ENCODE measurements around the gene IL2RG.

Gene IL2RG

GRCh38 chrX:71111141-71111843, at the start of gene IL2RG:
Gene IL2RG (minus strand): TSS chrX:71111577. CDS start chrX:71111539, 38 bp downstream.
- no peaks in the 10 kb centered on the region for H3K9me3 ChIP-seq (ENCODE audit: insufficient read depth, low read length)
- no peak within 1 kb of the TSS for H3K4me3 ChIP-seq (ENCODE audit: insufficient read length, low read depth)
- peaks cover 5% of the 10 kb centered on the region for H3K4me1 ChIP-seq (ENCODE audit: insufficient read depth, insufficient read length)
- DNase-seq (ENCODE audit: low read depth, low spot score) = no peak
- no peak within 1 kb of the TSS for H3K9ac ChIP-seq (ENCODE audit: insufficient read length, low read depth)
- H3K27me3 ChIP-seq (ENCODE audit: insufficient read depth, insufficient read length) = peaks cover 36% of the 10 kb centered on the region
- TF ChIP-seq ZNF274 (IDR thresholded peaks at IDR 0.05; ENCODE audit: low read depth, low read length) (no peak), SUZ12 (IDR thresholded peaks at IDR 0.05; ENCODE audit: extremely low read depth, insufficient read depth, insufficient read length) (no peak), YY1 (IDR thresholded peaks at IDR 0.05; ENCODE audit: insufficient read depth, insufficient read length) (no peak)
- H3K36me3 ChIP-seq (ENCODE audit: insufficient read depth, insufficient read length, low read length) = no peaks in the 10 kb centered on the region

- H3K9ac ChIP-seq (ENCODE audit: insufficient read length, low read depth) = no peak overlapping the region
- H3K4me3 ChIP-seq (ENCODE audit: insufficient read length, low read depth) = no peak overlapping the region
- no peak for DNase-seq (ENCODE audit: low read depth, low spot score)
- peaks cover 3% of the 10 kb centered on the region for H3K4me1 ChIP-seq (ENCODE audit: insufficient read depth, insufficient read length)
- TF ChIP-seq YY1 (IDR thresholded peaks at IDR 0.05; ENCODE audit: insufficient read depth, insufficient read length) = no peak
- TF ChIP-seq ZNF274 (IDR thresholded peaks at IDR 0.05; ENCODE audit: low read depth, low read length) = no peak
- TF ChIP-seq SUZ12 (IDR thresholded peaks at IDR 0.05; ENCODE audit: extremely low read depth, insufficient read depth, insufficient read length) = no peak
- H3K9me3 ChIP-seq (ENCODE audit: insufficient read depth, low read length) = no peaks in the 10 kb centered on the region
- H3K36me3 ChIP-seq (ENCODE audit: insufficient read depth, insufficient read length, low read length) = no peaks in the 10 kb centered on the region
- no peaks in the 10 kb centered on the region for H3K27me3 ChIP-seq (ENCODE audit: insufficient read depth, insufficient read length)
Measured at GRCh38 chrX:71160475-71160874, 49.1 kb upstream of the IL2RG start.

GRCh38 chrX:71159335-71159734, 48.0 kb upstream of the IL2RG start:
- Histone ChIP-seq H3K9ac (ENCODE audit: insufficient read length, low read depth) (no peak overlapping the region), H3K36me3 (ENCODE audit: insufficient read depth, insufficient read length, low read length) (no peaks in the 10 kb centered on the region), H3K4me1 (ENCODE audit: insufficient read depth, insufficient read length) (no peaks in the 10 kb centered on the region), H3K9me3 (ENCODE audit: insufficient read depth, low read length) (no peaks in the 10 kb centered on the region), H3K4me3 (ENCODE audit: insufficient read length, low read depth) (no peak overlapping the region), H3K27me3 (ENCODE audit: insufficient read depth, insufficient read length) (no peaks in the 10 kb centered on the region)
- TF ChIP-seq SUZ12 (IDR thresholded peaks at IDR 0.05; ENCODE audit: extremely low read depth, insufficient read depth, insufficient read length) = no peak
- no peak for TF ChIP-seq ZNF274 (IDR thresholded peaks at IDR 0.05; ENCODE audit: low read depth, low read length)
- TF ChIP-seq YY1 (IDR thresholded peaks at IDR 0.05; ENCODE audit: insufficient read depth, insufficient read length) = no peak
- DNase-seq (ENCODE audit: low read depth, low spot score) = no peak

GRCh38 chrX:71158603-71159002, 47.2 kb upstream of the IL2RG start:
- Histone ChIP-seq H3K4me1 (ENCODE audit: insufficient read depth, insufficient read length) (no peaks in the 10 kb centered on the region), H3K4me3 (ENCODE audit: insufficient read length, low read depth) (no peak overlapping the region), H3K9me3 (ENCODE audit: insufficient read depth, low read length) (no peaks in the 10 kb centered on the region), H3K9ac (ENCODE audit: insufficient read length, low read depth) (no peak overlapping the region), H3K27me3 (ENCODE audit: insufficient read depth, insufficient read length) (no peaks in the 10 kb centered on the region), H3K36me3 (ENCODE audit: insufficient read depth, insufficient read length, low read length) (no peaks in the 10 kb centered on the region)
- DNase-seq (ENCODE audit: low read depth, low spot score) = no peak
- TF ChIP-seq YY1 (IDR thresholded peaks at IDR 0.05; ENCODE audit: insufficient read depth, insufficient read length) (no peak), ZNF274 (IDR thresholded peaks at IDR 0.05; ENCODE audit: low read depth, low read length) (no peak), SUZ12 (IDR thresholded peaks at IDR 0.05; ENCODE audit: extremely low read depth, insufficient read depth, insufficient read length) (no peak)

- Histone ChIP-seq H3K4me3 (ENCODE audit: insufficient read length, low read depth) (no peak overlapping the region), H3K4me1 (ENCODE audit: insufficient read depth, insufficient read length) (no peaks in the 10 kb centered on the region), H3K36me3 (ENCODE audit: insufficient read depth, insufficient read length, low read length) (no peaks in the 10 kb centered on the region), H3K27me3 (ENCODE audit: insufficient read depth, insufficient read length) (no peaks in the 10 kb centered on the region), H3K9me3 (ENCODE audit: insufficient read depth, low read length) (no peaks in the 10 kb centered on the region), H3K9ac (ENCODE audit: insufficient read length, low read depth) (no peak overlapping the region)
- DNase-seq (ENCODE audit: low read depth, low spot score) = no peak
- TF ChIP-seq YY1 (IDR thresholded peaks at IDR 0.05; ENCODE audit: insufficient read depth, insufficient read length) = no peak
- no peak for TF ChIP-seq ZNF274 (IDR thresholded peaks at IDR 0.05; ENCODE audit: low read depth, low read length)
- no peak for TF ChIP-seq SUZ12 (IDR thresholded peaks at IDR 0.05; ENCODE audit: extremely low read depth, insufficient read depth, insufficient read length)
Measured at GRCh38 chrX:71154641-71155040, 43.3 kb upstream of the IL2RG start.

GRCh38 chrX:71154196-71154595, 42.8 kb upstream of the IL2RG start:
- Histone ChIP-seq H3K4me1 (ENCODE audit: insufficient read depth, insufficient read length) (no peaks in the 10 kb centered on the region), H3K9me3 (ENCODE audit: insufficient read depth, low read length) (no peaks in the 10 kb centered on the region), H3K9ac (ENCODE audit: insufficient read length, low read depth) (no peak overlapping the region), H3K4me3 (ENCODE audit: insufficient read length, low read depth) (no peak overlapping the region), H3K27me3 (ENCODE audit: insufficient read depth, insufficient read length) (no peaks in the 10 kb centered on the region), H3K36me3 (ENCODE audit: insufficient read depth, insufficient read length, low read length) (no peaks in the 10 kb centered on the region)
- no peak for TF ChIP-seq ZNF274 (IDR thresholded peaks at IDR 0.05; ENCODE audit: low read depth, low read length)
- no peak for TF ChIP-seq SUZ12 (IDR thresholded peaks at IDR 0.05; ENCODE audit: extremely low read depth, insufficient read depth, insufficient read length)
- TF ChIP-seq YY1 (IDR thresholded peaks at IDR 0.05; ENCODE audit: insufficient read depth, insufficient read length) = no peak
- no peak for DNase-seq (ENCODE audit: low read depth, low spot score)

GRCh38 chrX:71151366-71151765, 40.0 kb upstream of the IL2RG start:
- TF ChIP-seq ZNF274 (IDR thresholded peaks at IDR 0.05; ENCODE audit: low read depth, low read length) (no peak), YY1 (IDR thresholded peaks at IDR 0.05; ENCODE audit: insufficient read depth, insufficient read length) (no peak), SUZ12 (IDR thresholded peaks at IDR 0.05; ENCODE audit: extremely low read depth, insufficient read depth, insufficient read length) (no peak)
- H3K4me1 ChIP-seq (ENCODE audit: insufficient read depth, insufficient read length) = peaks cover 12% of the 10 kb centered on the region
- H3K4me3 ChIP-seq (ENCODE audit: insufficient read length, low read depth) = no peak overlapping the region
- no peaks in the 10 kb centered on the region for H3K27me3 ChIP-seq (ENCODE audit: insufficient read depth, insufficient read length)
- H3K9ac ChIP-seq (ENCODE audit: insufficient read length, low read depth) = no peak overlapping the region
- no peaks in the 10 kb centered on the region for H3K36me3 ChIP-seq (ENCODE audit: insufficient read depth, insufficient read length, low read length)
- no peak for DNase-seq (ENCODE audit: low read depth, low spot score)
- no peaks in the 10 kb centered on the region for H3K9me3 ChIP-seq (ENCODE audit: insufficient read depth, low read length)

All from NT2/D1 (cell line).